H9 (cell line): Measurements from ENCODE around the gene AP4B1. TPM values are rescaled to one million over a fixed set of nuclear protein-coding genes. Genes with fewer than 3 reads are reported as not detected.

ENCODE experiments used
- DNase-seq: peaks from one replicate; pipeline ENCODE4 v3.0.0-alpha.2; 2017
- H2AFZ ChIP-seq: one replicate; pipeline ENCODE4 v1.6.1; 2013; ENCODE audit warnings: mild to moderate bottlenecking, low read length, control low read depth, moderate library complexity
- H2AK5ac ChIP-seq: 2 replicates; pipeline ENCODE4 v1.6.1; 2013; ENCODE audit warnings: low read length, control low read depth, mixed read lengths; ENCODE audit not compliant: insufficient read length
- H2BK120ac ChIP-seq: one replicate; pipeline ENCODE4 v1.6.1; 2013; ENCODE audit warnings: low read depth, mild to moderate bottlenecking, low read length, control low read depth, inconsistent platforms; ENCODE audit not compliant: poor library complexity, severe bottlenecking
- H2BK12ac ChIP-seq: 2 replicates; pipeline ENCODE4 v1.6.1; 2013; ENCODE audit warnings: low read length, control low read depth, mixed read lengths, low read depth; ENCODE audit not compliant: insufficient read length
- H2BK15ac ChIP-seq: 2 replicates; pipeline ENCODE4 v1.6.1; 2013; ENCODE audit warnings: low read depth, low read length, control low read depth
- H2BK20ac ChIP-seq: one replicate; pipeline ENCODE4 v1.6.1; 2013; ENCODE audit warnings: low read depth, mild to moderate bottlenecking, low read length, control low read depth, inconsistent platforms; ENCODE audit not compliant: poor library complexity, severe bottlenecking
- H2BK5ac ChIP-seq: 2 replicates; pipeline ENCODE4 v1.6.1; 2013; ENCODE audit warnings: low read length, control low read depth, mixed read lengths; ENCODE audit not compliant: insufficient read length
- H3K14ac ChIP-seq: 2 replicates; pipeline ENCODE4 v1.6.1; 2013; ENCODE audit warnings: low read length, control low read depth; ENCODE audit not compliant: insufficient read depth
- H3K18ac ChIP-seq: 2 replicates; pipeline ENCODE4 v1.6.1; 2013; ENCODE audit warnings: low read depth, mild to moderate bottlenecking, mixed read lengths, low read length, control low read depth; ENCODE audit not compliant: insufficient read length
- H3K23ac ChIP-seq: 2 replicates; pipeline ENCODE4 v1.6.1; 2013; ENCODE audit warnings: low read length, control low read depth, mixed read lengths, low read depth; ENCODE audit not compliant: insufficient read length
- H3K23me2 ChIP-seq: 2 replicates; pipeline ENCODE4 v1.6.1; 2013; ENCODE audit warnings: low read depth, mild to moderate bottlenecking, mixed read lengths, low read length, control low read depth; ENCODE audit not compliant: insufficient read length, poor library complexity, severe bottlenecking
- H3K27ac ChIP-seq: 2 replicates; pipeline ENCODE4 v1.5.1; 2013; ENCODE audit warnings: low read length, control low read depth, mixed read lengths, low read depth; ENCODE audit not compliant: insufficient read length
- H3K27me3 ChIP-seq: 2 replicates; pipeline ENCODE4 v1.6.1; 2013; ENCODE audit warnings: low read length, control low read depth, inconsistent platforms; ENCODE audit not compliant: insufficient read depth
- H3K4ac ChIP-seq: 2 replicates; pipeline ENCODE4 v1.6.1; 2013; ENCODE audit warnings: low read depth, mild to moderate bottlenecking, control low read depth, inconsistent platforms, low read length, moderate library complexity
- H3K4me1 ChIP-seq: 2 replicates; pipeline ENCODE4 v1.6.1; 2013; ENCODE audit warnings: low read length, control low read depth, inconsistent platforms; ENCODE audit not compliant: insufficient read depth
- H3K4me2 ChIP-seq: 2 replicates; pipeline ENCODE4 v1.6.1; 2013; ENCODE audit warnings: low read length, control low read depth, mixed read lengths; ENCODE audit not compliant: insufficient read length, insufficient read depth
- H3K56ac ChIP-seq: 2 replicates; pipeline ENCODE4 v1.6.1; 2013; ENCODE audit warnings: low read depth, mild to moderate bottlenecking, mixed read lengths, low read length, control low read depth; ENCODE audit not compliant: insufficient read length
- H3K79me1 ChIP-seq: 2 replicates; pipeline ENCODE4 v1.6.1; 2013; ENCODE audit warnings: low read depth, mild to moderate bottlenecking, moderate library complexity, low read length, control low read depth, inconsistent platforms; ENCODE audit not compliant: insufficient read depth, poor library complexity, severe bottlenecking
- H3K79me2 ChIP-seq: 2 replicates; pipeline ENCODE4 v1.6.1; 2013; ENCODE audit warnings: low read length, control low read depth, inconsistent platforms; ENCODE audit not compliant: insufficient read depth
- H3K9ac ChIP-seq: 2 replicates; pipeline ENCODE4 v1.6.1; 2013; ENCODE audit warnings: low read length, control low read depth, mixed read lengths; ENCODE audit not compliant: insufficient read length; ENCODE audit errors: extremely low read depth
- H3K9me3 ChIP-seq: one replicate; pipeline ENCODE4 v1.6.1; 2013; ENCODE audit warnings: low read depth, low read length, inconsistent platforms; ENCODE audit not compliant: control insufficient read depth
- H3T11ph ChIP-seq: one replicate; pipeline ENCODE4 v1.6.1; 2013; ENCODE audit warnings: mild to moderate bottlenecking, low read length, control low read depth, inconsistent platforms
- H4K20me1 ChIP-seq: one replicate; pipeline ENCODE4 v1.6.1; 2013; ENCODE audit not compliant: control insufficient read depth, insufficient read length, insufficient read depth
- H4K5ac ChIP-seq: 2 replicates; pipeline ENCODE4 v1.6.1; 2013; ENCODE audit warnings: low read depth, mild to moderate bottlenecking, mixed read lengths, low read length, control low read depth; ENCODE audit not compliant: insufficient read length
- H4K8ac ChIP-seq: replicated peaks from 2 replicates; pipeline ENCODE4 v1.6.1; 2013; ENCODE audit warnings: low read length, control low read depth, mixed read lengths, low read depth; ENCODE audit not compliant: insufficient read length
- H4K91ac ChIP-seq: 2 replicates; pipeline ENCODE4 v1.6.1; 2013; ENCODE audit warnings: low read depth, mild to moderate bottlenecking, moderate library complexity, mixed read lengths, low read length, control low read depth; ENCODE audit not compliant: insufficient read length
- H3K27ac Mint-ChIP-seq, 3 experiments: 2 replicates in 2 of 3; 3 replicates in 1 of 3; pipeline ENCODE4 v1.8.0; 2020 to 2021; ENCODE audit warnings: mixed read lengths in 3 of 3, mild to moderate bottlenecking in 1 of 3, moderate library complexity in 1 of 3
- H3K27me3 Mint-ChIP-seq: 2 replicates; pipeline ENCODE4 v1.8.0; 2021; ENCODE audit warnings: low read depth, mild to moderate bottlenecking, moderate library complexity, mixed read lengths
- H3K36me3 Mint-ChIP-seq, 3 experiments: 2 replicates in 2 of 3; 3 replicates in 1 of 3; pipeline ENCODE4 v1.8.0; 2020 to 2021; ENCODE audit warnings: low read depth in 3 of 3, mixed read lengths in 3 of 3; ENCODE audit not compliant: insufficient read depth in 1 of 3
- H3K4me1 Mint-ChIP-seq, 2 experiments: 2 replicates each; pipeline ENCODE4 v1.8.0; 2020; ENCODE audit warnings: mixed read lengths in 2 of 2
- H3K4me3 Mint-ChIP-seq, 2 experiments: 2 replicates in 1 of 2; 3 replicates in 1 of 2; pipeline ENCODE4 v1.8.0; 2020 to 2021; ENCODE audit warnings: mild to moderate bottlenecking in 2 of 2, mixed read lengths in 2 of 2, moderate library complexity in 1 of 2
- H3K9me3 Mint-ChIP-seq, 2 experiments: 2 replicates in 1 of 2; 3 replicates in 1 of 2; pipeline ENCODE4 v1.8.0; 2020; ENCODE audit warnings: mild to moderate bottlenecking in 2 of 2, mixed read lengths in 2 of 2, moderate library complexity in 1 of 2
- CTCF ChIP-seq: fragments of 200-600 bp; sonication (generic); conservative IDR thresholded peaks from 3 replicates; pipeline ENCODE4 v1.8.0; 2021; ENCODE audit warnings: antibody characterized with exemption, mild to moderate bottlenecking
- WGBS: extraction: QIAGEN DNeasy Blood & Tissue Kit; methylation state at CpG from one replicate; pipeline ENCODE4 v1.1.7; 2013; ENCODE audit warnings: missing lambda C conversion rate, low lambda C conversion rate, mixed read lengths; ENCODE audit not compliant: insufficient read length; ENCODE audit errors: extremely low coverage; 5-methylcytosine and 5-hydroxymethylcytosine counted together
- total RNA-seq: library from RNA; stranded (reverse); gene quantifications from 2 replicates; pipeline ENCODE4 v1.2.1, GENCODE V29; 2021

The AP4B1 gene
- total RNA-seq, 1 experiment from 2014 or later, result 19.3 TPM

- no peak overlapping the region for H3T11ph ChIP-seq
- no peak overlapping the region for H4K91ac ChIP-seq
- H3K27ac ChIP-seq, result no peak overlapping the region
- H2AFZ ChIP-seq, result no peak overlapping the region
- H3K23me2 ChIP-seq, result no peaks in the 10 kb centered on the region
- no peak overlapping the region for H2BK12ac ChIP-seq
- H2BK120ac ChIP-seq, result no peak overlapping the region
- DNase-seq, result no peak
- no peak overlapping the region for H3K14ac ChIP-seq
- no peak overlapping the region for H4K8ac ChIP-seq
- no peak overlapping the region for H2BK20ac ChIP-seq
- H2BK15ac ChIP-seq, result no peak overlapping the region
- no peak overlapping the region for H4K5ac ChIP-seq
- no peak overlapping the region for H3K4me2 ChIP-seq
- no peak overlapping the region for H3K4ac ChIP-seq
- no peak overlapping the region for H3K18ac ChIP-seq
- H3K56ac ChIP-seq, result no peak overlapping the region
- H3K27me3 ChIP-seq, result no peaks in the 10 kb centered on the region
- no peaks in the 10 kb centered on the region for H3K79me1 ChIP-seq
- H3K27me3 Mint-ChIP-seq, result no peaks in the 10 kb centered on the region; the same call in 1 of the 2 replicates
- no CpG with 5 or more reads among the region's 5 CpGs for WGBS
- H4K20me1 ChIP-seq, result no peaks in the 10 kb centered on the region
- no peak for TF ChIP-seq CTCF
- H3K79me2 ChIP-seq, result peaks cover 15% of the 10 kb centered on the region; the same call in 1 of the 2 replicates
- no peak overlapping the region for H2AK5ac ChIP-seq
- no peak overlapping the region for H2BK5ac ChIP-seq
- no peaks in the 10 kb centered on the region; a peak in 1 of 5 replicates for H3K9me3 Mint-ChIP-seq
- H3K36me3 Mint-ChIP-seq, result peaks cover 15 to 25% (median 16%) of the 10 kb centered on the region in 3 experiments; a peak in 6 of 7 replicates
- H3K9me3 ChIP-seq, result no peaks in the 10 kb centered on the region
- peak overlapping the region; percentile 16 to 62 (median 41); a peak in 4 of 7 replicates for H3K27ac Mint-ChIP-seq
- no peak overlapping the region for H3K9ac ChIP-seq
- H3K4me1 Mint-ChIP-seq, result peaks cover 18 to 19% of the 10 kb centered on the region in 2 experiments
- H3K23ac ChIP-seq, result no peak overlapping the region
- H3K4me1 ChIP-seq, result no peaks in the 10 kb centered on the region
- H3K4me3 Mint-ChIP-seq, result no peak overlapping the region
These were observed 33.6 kb upstream of the AP4B1 start for GRCh38 chr1:113938192-113938591.
